Fibroblast of villous mesenchyme (primary cell): ENCODE measurements around the gene PEDS1. TPM values are rescaled to one million over a fixed set of nuclear protein-coding genes. Genes with fewer than 3 reads are reported as not detected.
"Not testable (repeated sequence)": the region's sequence is repeated elsewhere in the genome, so short reads cannot be mapped to it uniquely, and the experiment has no call there.

Experiments
- DNase-seq: peaks from one replicate; pipeline ENCODE4 v3.0.0-alpha.2; 2010; ENCODE audit warnings: low read depth
- H3K4me3 ChIP-seq: 2 replicates; pipeline ENCODE4 v1.5.1; 2011; ENCODE audit warnings: low read depth, mild to moderate bottlenecking, low read length
- total RNA-seq: library from RNA; depleted of rRNA; stranded (reverse); fragments of >200 nt; gene quantifications from 2 replicates; pipeline ENCODE4 v1.2.3, GENCODE V29; 2012
- TF ChIP-seq, protein P1 (sequence below): IDR thresholded peaks from 2 replicates; pipeline ENCODE4 v1.5.1; 2012; ENCODE audit warnings: low read depth, mild to moderate bottlenecking, low read length; ENCODE audit not compliant: insufficient read depth

The PEDS1 gene
- total RNA-seq, 1 donor: 25.9 TPM

DNA sequence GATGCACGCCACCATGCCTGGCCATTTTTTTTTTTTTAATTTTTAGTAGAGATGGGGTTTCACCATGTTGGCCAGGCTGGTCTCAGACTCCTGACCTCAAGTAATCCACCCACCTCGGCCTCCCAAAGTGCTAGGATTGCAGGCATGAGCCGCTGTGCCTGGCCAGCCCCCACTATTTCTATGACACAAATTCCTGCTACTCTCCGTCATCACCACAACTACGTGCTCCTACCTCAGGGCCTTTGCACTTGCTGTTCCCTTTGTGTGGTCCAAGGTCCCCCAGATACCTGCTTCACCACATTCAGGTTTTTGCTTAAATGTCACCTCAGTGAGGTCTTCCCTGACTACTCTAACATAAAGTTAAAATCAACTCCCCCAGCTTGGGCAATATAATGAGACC is 31.9 kb upstream of the PEDS1 start:
- TF ChIP-seq, protein P1, sequence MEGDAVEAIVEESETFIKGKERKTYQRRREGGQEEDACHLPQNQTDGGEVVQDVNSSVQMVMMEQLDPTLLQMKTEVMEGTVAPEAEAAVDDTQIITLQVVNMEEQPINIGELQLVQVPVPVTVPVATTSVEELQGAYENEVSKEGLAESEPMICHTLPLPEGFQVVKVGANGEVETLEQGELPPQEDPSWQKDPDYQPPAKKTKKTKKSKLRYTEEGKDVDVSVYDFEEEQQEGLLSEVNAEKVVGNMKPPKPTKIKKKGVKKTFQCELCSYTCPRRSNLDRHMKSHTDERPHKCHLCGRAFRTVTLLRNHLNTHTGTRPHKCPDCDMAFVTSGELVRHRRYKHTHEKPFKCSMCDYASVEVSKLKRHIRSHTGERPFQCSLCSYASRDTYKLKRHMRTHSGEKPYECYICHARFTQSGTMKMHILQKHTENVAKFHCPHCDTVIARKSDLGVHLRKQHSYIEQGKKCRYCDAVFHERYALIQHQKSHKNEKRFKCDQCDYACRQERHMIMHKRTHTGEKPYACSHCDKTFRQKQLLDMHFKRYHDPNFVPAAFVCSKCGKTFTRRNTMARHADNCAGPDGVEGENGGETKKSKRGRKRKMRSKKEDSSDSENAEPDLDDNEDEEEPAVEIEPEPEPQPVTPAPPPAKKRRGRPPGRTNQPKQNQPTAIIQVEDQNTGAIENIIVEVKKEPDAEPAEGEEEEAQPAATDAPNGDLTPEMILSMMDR: no peak

DNA sequence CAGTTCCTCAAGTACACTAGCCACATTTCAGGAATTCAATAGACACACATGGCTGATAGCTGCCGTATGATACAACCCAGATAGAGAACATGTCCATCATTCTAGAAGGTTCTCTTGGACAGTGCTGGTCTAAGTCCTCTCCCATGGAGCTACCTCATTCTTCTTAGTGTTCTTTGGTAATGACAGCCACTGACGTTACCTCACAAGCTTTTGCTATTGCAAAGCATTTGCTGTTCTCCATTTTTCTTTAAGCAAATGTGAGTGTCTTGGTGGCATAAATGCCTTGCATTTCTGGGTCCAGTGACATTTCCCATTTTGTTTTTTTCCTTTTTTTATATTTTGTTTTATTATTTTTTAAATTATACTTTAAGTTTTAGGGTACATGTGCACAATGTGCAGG is 28.8 kb upstream of the PEDS1 start:
- no peak overlapping the region for H3K4me3 ChIP-seq
- TF ChIP-seq, protein P1: no peak
- DNase-seq: no peak

More for the DNA sequence above, 31.9 kb upstream of the PEDS1 start:
- DNase-seq: no peak
- no peak overlapping the region for H3K4me3 ChIP-seq

DNA sequence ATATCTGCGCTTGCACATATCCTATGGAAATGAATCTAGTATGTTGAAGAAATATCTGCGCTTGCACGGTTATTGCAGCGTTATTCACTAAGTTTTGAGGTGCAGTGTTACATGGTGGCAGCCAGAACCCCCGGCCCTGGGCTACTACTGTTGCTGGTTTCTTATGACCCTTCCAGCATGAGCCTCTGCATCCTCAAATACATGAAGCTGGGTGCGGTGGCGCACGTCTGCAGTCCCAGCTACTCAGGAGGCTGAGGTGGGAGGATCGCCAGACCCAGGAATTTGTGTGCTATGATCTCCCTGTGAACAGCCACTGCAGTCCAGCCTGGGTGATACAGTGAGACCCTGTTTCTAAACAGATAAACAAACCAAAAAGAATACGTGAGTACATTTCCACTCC is 27.8 kb upstream of the PEDS1 start:
- DNase-seq: no peak
- TF ChIP-seq, protein P1: no peak
- no peak overlapping the region for H3K4me3 ChIP-seq

DNA sequence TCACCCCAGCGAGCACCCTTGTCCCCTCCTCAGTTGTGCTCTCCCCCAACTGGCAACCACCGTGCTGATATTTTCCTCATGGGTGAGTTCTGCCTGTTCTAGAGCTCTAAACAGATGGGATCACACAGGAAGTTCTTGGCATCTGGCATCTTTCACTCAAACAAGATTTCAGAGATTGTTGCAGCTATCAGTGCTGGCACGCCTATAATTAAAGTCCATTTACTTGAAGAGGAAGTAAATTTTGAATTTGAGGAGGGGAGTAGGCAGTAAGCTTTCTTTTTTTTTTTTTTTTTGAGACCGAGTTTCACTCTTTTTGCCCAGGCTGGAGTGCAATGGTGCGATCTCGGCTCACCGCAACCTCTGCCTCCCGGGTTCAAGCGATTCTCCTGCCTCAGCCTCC is 25.1 kb upstream of the PEDS1 start:
- DNase-seq, H3K4me3 ChIP-seq: not testable (repeated sequence)

DNA sequence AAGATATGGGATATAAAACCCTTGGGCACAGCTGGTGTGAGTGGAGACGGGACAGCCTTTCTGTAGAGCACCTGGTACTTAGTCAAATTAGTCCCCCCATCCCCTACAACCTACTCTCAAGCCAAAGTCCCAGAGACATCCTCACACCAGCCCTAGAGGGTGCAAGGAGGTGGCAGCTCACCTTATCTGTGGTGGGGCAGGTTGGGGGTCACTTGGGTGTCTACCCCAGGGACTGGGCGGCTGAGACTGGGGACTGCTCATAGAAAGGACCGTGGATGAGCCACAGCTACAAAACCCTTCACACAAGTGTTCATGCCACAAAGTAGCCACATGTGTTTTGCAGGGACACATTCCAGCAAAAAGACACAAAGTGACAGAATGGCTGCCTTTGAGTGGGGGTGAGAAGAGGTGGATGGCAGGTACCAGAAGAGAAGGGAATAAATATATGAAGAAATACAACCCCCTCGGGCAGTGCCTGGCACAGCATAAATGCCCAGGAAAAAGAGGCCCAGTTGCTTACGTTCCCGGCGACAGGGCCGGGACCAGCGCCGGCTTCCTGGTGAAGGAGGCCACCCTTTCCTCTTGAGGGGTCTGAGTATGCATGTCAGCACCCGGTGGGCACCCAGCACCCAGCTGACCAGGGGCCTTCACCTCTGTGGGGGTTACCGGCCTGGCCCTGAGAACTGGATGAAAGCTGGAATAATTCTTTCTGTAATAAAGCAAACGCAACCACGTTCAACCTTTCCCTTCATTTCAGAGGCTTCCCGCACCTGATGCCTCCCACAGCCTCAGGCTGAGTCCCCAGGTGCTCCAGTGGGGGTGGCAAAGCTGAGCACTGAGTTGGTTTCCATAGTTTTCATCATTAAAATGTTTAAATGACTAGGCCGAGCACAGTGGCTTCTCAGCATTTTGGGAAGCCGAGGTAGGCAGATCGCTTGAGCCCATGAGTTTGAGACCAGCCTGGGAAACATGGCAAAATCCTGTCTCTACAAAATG is 22.7 kb upstream of the PEDS1 start:
- H3K4me3 ChIP-seq: no peak overlapping the region
- TF ChIP-seq, protein P1: no peak
- no peak for DNase-seq

DNA sequence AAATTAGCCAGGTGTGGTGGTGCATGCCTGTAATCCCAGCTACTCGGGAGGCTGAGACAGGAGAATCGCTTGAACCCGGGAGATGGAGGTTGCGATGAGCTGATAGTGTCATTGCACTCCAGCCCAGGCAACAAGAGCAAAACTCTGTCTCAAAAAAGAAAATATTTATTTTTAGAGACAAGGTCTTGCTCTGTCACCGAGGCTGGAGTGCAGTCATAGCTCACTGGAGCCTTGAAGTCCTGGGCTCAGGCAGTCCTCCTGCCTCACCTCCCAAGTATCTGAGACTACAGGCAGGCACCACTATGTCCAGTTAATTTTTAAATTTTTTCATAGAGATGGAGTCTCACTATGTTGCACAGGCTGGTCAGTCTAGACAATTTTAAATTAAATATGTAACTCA is 20.9 kb upstream of the PEDS1 start:
- TF ChIP-seq, protein P1: no peak
- no peak for DNase-seq
- no peak overlapping the region for H3K4me3 ChIP-seq

DNA sequence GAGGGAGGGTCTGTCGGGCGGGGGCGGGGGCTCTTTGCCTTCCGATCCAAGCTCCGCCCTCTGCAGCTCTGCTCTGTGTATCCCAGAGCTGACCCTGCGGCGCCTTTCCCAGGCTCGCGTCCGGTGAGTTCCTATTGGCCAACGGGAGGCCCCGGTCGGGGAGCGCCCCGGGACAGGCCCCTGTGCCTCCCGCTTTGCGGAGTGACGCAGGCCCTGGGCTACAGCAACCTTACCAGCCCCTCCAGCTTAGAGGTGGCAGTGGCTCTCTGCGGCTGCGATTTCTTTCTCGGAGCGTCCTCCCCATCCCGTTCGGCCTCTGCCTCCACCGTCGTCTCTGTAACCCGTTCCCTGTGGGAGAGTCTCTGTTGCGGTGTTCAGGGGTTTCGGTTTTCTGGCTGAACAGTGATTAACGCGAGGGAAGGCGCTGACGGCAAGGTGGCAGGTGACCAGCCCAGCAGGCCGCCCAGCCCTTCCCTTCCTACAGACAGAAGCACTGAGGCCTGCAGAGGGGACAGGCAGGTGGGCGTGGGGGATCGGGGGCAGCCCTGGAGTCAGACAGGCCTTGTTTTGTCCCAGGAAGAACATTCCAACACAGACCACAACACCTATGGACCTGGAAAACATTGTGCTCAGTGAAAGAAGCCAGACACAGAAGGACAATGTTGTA is 19.0 kb upstream of the PEDS1 start:
- peak; percentile 95 for DNase-seq
- TF ChIP-seq, protein P1: no peak
- H3K4me3 ChIP-seq: peak overlapping the region; percentile 67
